ENCODE results near the gene DLG5. TPM values are rescaled to one million over a fixed set of nuclear protein-coding genes. Genes with fewer than 3 reads are reported as not detected.

The DLG5 gene
- total RNA-seq, 2 experiments from 2014 or later: 3.2 to 3.5 TPM

DNA sequence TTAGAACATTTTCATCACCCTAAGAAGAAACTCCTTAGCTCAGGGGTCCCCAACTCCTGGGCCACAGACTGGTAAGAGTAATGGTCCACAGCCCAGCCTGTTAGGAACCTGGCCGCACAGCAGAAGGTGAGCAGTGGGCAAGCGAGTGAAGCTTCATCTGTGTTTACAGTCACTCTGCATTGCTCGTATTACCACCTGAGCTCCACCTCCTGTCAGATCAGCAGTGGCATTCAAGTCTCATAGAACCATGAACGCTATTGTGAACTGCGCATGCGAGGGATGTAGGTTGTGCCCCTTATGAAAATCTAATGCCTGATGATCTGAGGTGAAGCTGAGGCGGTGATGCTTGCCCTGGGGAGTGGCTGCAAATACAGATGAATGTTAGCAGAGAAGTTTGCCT, 37.3 kb upstream of the DLG5 start:
- CTCF ChIA-PET: no interaction called here
- no peak overlapping the region for H3K4me3 Mint-ChIP-seq
- no peak for DNase-seq
- POLR2A ChIA-PET: interaction anchor here (0.6 kb wide), 1 partner anchor 1043 kb away, joined by 3 read pairs; no protein-coding TSS in a partner anchor
- H3K27me3 Mint-ChIP-seq (ENCODE audit: low read depth): peaks cover 2% of the 10 kb centered on the region
- no peak for ATAC-seq
- H3K4me1 Mint-ChIP-seq (ENCODE audit: low read depth): peaks cover 2% of the 10 kb centered on the region
- H3K9me3 Mint-ChIP-seq (ENCODE audit: insufficient read depth): no peaks in the 10 kb centered on the region
- H3K36me3 Mint-ChIP-seq (ENCODE audit: low read depth): no peaks in the 10 kb centered on the region
- no peak overlapping the region for H3K27ac Mint-ChIP-seq

DNA sequence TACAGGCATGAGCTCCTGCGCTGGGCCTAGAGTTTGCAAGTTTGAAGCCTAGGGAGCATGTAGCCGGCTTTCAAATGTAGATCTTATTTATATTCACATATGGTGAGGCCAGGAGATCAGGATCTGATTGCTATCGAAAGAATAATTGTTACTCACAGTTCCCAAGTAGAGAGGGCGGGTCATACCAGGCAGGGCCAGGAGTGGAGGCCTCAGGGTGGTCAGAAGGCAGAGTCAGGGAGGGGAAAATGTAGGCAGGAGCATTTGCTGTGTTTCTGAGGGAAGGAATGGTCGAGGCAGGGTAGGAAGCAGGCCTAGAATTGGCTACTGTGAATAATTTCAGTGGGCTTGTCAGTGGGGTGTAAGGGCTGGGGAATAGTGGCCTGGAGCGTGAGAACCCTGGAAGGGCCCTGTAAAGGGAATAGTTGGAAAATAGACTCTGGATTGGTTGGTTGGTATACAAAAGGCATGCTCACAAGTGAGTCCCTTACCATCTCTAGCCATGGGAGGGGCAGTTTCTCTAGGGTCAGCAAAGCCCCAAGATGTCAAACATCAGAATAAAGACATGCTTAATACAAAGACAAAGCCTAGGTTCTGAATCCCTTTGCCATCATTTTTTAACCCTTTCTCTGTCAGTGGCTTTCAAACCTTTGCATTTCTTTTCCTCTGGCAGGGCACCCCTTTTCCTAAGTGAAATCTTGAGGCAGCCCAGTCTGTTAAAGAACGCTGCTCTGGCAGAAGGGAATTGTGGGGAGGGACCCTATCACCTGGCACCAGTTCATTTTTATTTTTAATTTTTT, 36.0 kb upstream of the DLG5 start:
- no peak for ATAC-seq
- Mint-ChIP-seq H3K36me3 (ENCODE audit: low read depth) (no peaks in the 10 kb centered on the region), H3K9me3 (ENCODE audit: insufficient read depth) (no peaks in the 10 kb centered on the region), H3K27me3 (ENCODE audit: low read depth) (peaks cover 3% of the 10 kb centered on the region), H3K27ac (no peak overlapping the region), H3K4me3 (no peak overlapping the region), H3K4me1 (ENCODE audit: low read depth) (peaks cover 2% of the 10 kb centered on the region)
- POLR2A ChIA-PET: no interaction called here
- CTCF ChIA-PET: no interaction called here
- no peak for DNase-seq

DNA sequence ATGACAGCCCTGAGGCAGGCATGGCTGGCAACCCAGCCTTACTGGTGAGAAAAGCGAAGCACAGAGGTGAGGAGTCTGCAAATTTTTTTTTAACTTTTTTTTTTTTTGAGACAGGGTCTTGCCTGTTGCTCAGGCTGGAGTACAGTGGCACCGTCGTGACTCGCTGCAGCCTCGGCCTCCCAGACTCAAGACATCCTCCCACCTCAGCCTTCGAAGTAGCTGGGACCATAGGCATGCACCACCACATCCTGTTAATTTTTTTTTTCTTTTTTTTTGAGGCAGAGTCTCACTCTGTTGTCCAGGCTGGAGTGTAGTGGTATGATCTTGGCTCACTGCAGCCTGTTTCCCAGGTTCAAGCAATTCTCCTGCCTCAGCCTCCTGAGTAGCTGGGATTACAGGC, 35.1 kb upstream of the DLG5 start:
- Mint-ChIP-seq H3K4me3 (no peak overlapping the region), H3K27me3 (ENCODE audit: low read depth) (peaks cover 3% of the 10 kb centered on the region), H3K4me1 (ENCODE audit: low read depth) (peaks cover 2% of the 10 kb centered on the region), H3K9me3 (ENCODE audit: insufficient read depth) (no peaks in the 10 kb centered on the region), H3K36me3 (ENCODE audit: low read depth) (no peaks in the 10 kb centered on the region), H3K27ac (no peak overlapping the region)
- ChIA-PET POLR2A (no interaction called here), CTCF (no interaction called here)
- no peak for ATAC-seq
- DNase-seq: no peak

DNA sequence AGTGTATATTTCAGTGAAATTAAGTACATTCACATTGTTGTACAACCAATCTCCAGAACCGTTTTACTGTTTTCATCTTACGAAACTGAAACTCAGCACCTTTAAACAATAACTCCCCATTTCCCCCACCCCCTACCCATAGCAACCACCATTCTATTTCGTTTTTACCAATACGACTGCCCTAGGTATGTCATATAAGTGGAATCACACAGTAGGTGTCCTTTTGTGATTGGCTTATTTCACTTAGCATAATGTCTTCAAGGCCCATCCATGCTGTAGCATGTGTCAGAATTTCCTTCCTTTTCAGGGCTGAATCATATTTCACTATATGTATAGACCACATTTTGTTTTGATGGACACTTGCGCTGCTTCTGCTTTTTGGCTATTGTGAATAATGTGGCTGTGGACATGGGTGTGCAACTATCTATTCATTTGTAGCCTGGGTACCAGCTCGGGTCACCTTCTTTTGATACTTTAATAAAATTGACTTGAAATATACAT, 34.3 kb upstream of the DLG5 start:
- ATAC-seq: no peak
- Mint-ChIP-seq H3K27me3 (ENCODE audit: low read depth) (peaks cover 5% of the 10 kb centered on the region), H3K4me3 (no peak overlapping the region), H3K9me3 (ENCODE audit: insufficient read depth) (no peaks in the 10 kb centered on the region), H3K4me1 (ENCODE audit: low read depth) (peaks cover 2% of the 10 kb centered on the region), H3K27ac (no peak overlapping the region), H3K36me3 (ENCODE audit: low read depth) (no peaks in the 10 kb centered on the region)
- DNase-seq: no peak
- ChIA-PET CTCF (no interaction called here), POLR2A (no interaction called here)

DNA sequence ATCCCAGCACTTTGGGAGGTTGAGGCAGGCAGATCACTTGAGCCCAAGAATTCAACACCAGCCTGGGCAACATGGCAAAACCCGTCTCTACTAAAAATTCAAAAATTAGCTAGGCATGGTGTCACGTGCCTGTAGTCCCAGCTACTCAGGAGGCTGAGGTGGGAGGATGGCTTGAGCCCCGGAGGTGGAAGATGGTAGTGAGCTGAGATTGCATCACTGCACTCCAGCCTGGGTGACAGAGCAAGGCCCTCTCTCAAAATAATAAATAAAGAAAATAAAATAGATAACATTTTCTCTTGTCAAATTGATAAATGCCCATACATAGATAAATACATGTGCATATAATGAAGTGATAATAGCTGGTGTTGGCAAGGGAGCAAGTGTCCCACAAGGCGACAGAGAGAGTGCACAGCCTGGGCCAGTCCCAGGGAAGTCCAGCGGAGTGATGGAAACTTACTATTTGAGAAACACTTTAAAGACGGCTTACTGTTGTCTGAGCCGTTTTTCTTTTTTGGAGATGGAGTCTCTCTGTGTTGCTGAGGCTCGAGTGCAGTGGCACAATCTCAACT, 33.4 kb upstream of the DLG5 start:
- Mint-ChIP-seq H3K27ac (no peak overlapping the region), H3K36me3 (ENCODE audit: low read depth) (no peaks in the 10 kb centered on the region), H3K4me1 (ENCODE audit: low read depth) (peaks cover 2% of the 10 kb centered on the region), H3K9me3 (ENCODE audit: insufficient read depth) (no peaks in the 10 kb centered on the region), H3K4me3 (no peak overlapping the region), H3K27me3 (ENCODE audit: low read depth) (peaks cover 6% of the 10 kb centered on the region)
- CTCF ChIA-PET: no interaction called here
- ATAC-seq (no peak), DNase-seq (no peak)
- POLR2A ChIA-PET: no interaction called here

DNA sequence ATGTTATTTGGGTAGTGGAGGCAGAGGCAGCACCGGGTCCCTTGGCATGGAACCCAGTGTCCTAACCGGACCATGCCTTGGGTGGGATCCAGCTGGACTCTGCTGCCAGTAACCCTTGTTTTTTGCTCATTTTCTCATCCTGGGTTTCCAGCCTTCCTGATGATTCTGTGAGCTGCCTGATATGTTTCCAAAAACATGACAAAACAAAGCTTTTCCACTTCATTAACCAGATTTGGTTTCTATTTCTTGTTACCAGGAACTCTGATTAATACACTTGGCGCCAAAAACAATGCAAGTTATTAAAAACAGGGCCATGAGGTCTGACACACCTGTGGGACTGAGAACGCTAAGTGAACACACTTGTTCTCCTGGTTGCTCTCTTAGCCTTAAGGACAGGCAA, 32.8 kb upstream of the DLG5 start:
- Mint-ChIP-seq H3K4me3 (no peak overlapping the region), H3K27me3 (ENCODE audit: low read depth) (peaks cover 6% of the 10 kb centered on the region), H3K27ac (no peak overlapping the region), H3K36me3 (ENCODE audit: low read depth) (no peaks in the 10 kb centered on the region), H3K9me3 (ENCODE audit: insufficient read depth) (no peaks in the 10 kb centered on the region), H3K4me1 (ENCODE audit: low read depth) (peaks cover 2% of the 10 kb centered on the region)
- ATAC-seq (no peak), DNase-seq (no peak)
- ChIA-PET CTCF (no interaction called here), POLR2A (no interaction called here)

DNA sequence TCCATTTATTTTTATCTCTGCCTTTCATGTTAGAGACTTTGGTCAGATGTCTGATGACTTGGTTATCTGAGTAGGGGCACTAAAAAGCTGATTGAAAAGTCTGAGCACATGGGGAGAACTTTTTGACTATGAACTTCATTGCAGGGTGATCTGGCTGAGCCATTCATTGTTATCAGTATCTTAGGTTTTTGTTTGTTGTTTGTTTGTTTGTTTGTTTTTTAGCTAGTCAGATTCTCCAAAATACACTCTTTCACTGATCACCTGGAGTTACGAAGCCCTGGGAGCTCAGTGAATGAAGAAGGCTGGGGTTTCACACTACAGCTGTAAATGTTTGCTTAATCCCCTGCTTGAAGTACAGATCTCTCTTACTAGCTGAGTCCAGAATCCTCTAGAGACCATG, 28.6 kb upstream of the DLG5 start:
- ATAC-seq: no peak
- Mint-ChIP-seq H3K4me1 (ENCODE audit: low read depth) (no peaks in the 10 kb centered on the region), H3K4me3 (no peak overlapping the region), H3K9me3 (ENCODE audit: insufficient read depth) (peaks cover 10% of the 10 kb centered on the region), H3K27ac (no peak overlapping the region), H3K27me3 (ENCODE audit: low read depth) (peaks cover 4% of the 10 kb centered on the region), H3K36me3 (ENCODE audit: low read depth) (peaks cover 2% of the 10 kb centered on the region)
- no peak for DNase-seq
- POLR2A ChIA-PET: no interaction called here
- CTCF ChIA-PET: no interaction called here

DNA sequence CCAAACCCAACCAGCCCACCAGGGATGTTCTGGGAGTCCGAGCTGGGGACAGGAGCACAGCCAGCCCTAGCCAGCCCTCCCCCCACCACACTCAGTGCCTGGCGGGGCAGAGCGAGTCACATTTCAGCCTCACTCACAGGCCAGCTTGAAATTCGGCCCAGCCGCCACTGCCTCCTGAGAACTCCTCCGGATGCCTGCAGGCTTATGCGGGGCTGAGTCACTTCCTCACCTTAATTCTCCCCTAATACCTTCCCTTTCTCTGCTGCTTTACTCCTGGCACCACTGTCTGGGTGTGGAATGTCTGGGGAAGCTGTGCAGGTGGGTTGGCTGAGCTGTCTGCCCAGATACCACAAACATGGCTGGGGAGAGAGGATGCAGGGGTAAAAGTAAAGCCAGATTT, 22.6 kb upstream of the DLG5 start:
- CTCF ChIA-PET: no interaction called here
- POLR2A ChIA-PET: no interaction called here
- H3K36me3 Mint-ChIP-seq (ENCODE audit: low read depth): peaks cover 2% of the 10 kb centered on the region
- ATAC-seq (no peak), DNase-seq (no peak)
- H3K4me1 Mint-ChIP-seq (ENCODE audit: low read depth): peaks cover 3% of the 10 kb centered on the region
- peaks cover 12% of the 10 kb centered on the region for H3K27me3 Mint-ChIP-seq (ENCODE audit: low read depth)
- H3K27ac Mint-ChIP-seq: no peak overlapping the region
- H3K9me3 Mint-ChIP-seq (ENCODE audit: insufficient read depth): peaks cover 10% of the 10 kb centered on the region
- H3K4me3 Mint-ChIP-seq: no peak overlapping the region

DNA sequence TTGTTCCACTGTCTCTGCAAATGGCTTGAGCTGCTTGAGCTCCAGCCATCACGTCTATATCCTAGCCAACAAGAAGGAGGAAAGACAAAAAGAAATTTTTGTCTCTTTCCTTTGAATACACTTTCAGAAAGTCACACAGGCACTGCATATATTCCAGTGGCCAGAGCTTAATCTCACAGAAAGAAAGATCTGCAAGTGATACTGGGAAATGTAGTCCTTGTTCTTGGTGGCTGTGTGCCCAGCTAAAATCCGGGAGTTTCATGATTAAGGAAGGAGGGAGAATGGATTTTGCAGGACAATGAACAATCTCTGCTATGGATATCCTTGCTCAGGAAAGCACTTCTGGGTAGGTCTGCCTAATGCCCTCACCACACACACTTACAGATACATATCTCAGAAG, 19.5 kb upstream of the DLG5 start:
- no peak overlapping the region for H3K27ac Mint-ChIP-seq
- H3K4me3 Mint-ChIP-seq: no peak overlapping the region

DNA sequence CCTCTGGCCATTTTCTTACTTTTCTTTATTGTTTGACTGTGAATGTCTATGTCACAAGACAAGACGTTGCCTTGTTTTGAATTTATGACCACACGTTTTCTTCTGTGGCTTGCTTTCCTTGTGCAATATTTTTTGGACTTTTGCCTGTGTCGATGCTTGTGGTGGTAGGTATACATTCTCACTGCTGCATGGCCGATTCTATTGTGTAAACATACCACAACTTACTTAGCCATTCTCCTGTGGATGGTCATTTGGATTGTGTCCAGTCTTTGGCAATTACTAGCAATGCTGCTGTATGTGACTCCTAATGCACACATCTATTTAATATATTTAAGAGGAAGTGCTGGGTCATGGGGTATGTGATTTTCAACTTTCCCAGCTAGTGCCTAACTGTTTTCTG, 18.0 kb upstream of the DLG5 start:
- CTCF ChIA-PET: no interaction called here
- ATAC-seq (no peak), DNase-seq (no peak)
- Mint-ChIP-seq H3K4me1 (ENCODE audit: low read depth) (peaks cover 3% of the 10 kb centered on the region), H3K9me3 (ENCODE audit: insufficient read depth) (no peaks in the 10 kb centered on the region), H3K36me3 (ENCODE audit: low read depth) (no peaks in the 10 kb centered on the region), H3K27ac (no peak overlapping the region), H3K4me3 (no peak overlapping the region), H3K27me3 (ENCODE audit: low read depth) (peaks cover 9% of the 10 kb centered on the region)
- POLR2A ChIA-PET: no interaction called here

More for the DNA sequence above, 19.5 kb upstream of the DLG5 start:
- no peak for ATAC-seq
- no peak for DNase-seq
- POLR2A ChIA-PET: no interaction called here
- Mint-ChIP-seq H3K9me3 (ENCODE audit: insufficient read depth) (peaks cover 4% of the 10 kb centered on the region), H3K27me3 (ENCODE audit: low read depth) (peaks cover 12% of the 10 kb centered on the region), H3K36me3 (ENCODE audit: low read depth) (peaks cover 2% of the 10 kb centered on the region), H3K4me1 (ENCODE audit: low read depth) (peaks cover 3% of the 10 kb centered on the region)
- CTCF ChIA-PET: no interaction called here

DNA sequence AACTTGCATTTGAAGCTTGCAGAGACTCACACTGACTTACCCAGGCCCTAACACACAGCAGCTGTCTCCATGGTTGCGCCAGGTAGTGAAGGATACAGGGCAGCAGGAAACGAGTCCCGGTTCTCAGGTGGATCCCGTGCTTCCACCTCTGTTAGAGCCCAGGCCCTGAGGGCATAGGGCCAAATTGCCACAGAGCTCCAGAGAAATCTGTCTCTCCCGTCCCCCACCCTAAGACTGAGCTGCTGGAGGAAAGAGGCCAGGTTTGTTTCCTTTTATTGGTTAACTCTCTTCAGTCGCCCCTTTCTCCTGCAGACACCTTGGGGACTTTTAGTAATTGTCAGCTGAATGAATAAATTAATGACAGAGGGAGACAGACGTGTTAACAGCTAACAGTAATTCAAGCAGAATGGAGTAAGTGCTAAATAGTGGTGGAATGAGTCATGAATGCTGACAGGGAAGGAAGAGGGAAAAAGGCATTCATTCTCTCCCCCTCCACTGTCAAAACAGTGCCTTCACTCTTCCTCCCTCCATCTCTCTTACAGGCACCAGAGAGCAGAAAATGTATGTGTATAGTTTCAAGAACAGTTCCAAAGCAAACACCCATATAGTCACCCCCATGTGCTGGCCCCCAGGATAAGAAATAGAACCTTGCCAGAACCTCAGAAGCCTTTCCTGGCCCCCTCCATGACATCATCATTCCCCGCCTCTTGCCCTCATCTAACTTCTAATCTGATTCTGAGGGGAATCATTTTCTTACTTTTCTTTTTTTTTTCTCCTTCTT, 16.8 kb upstream of the DLG5 start:
- no peak overlapping the region for H3K27ac Mint-ChIP-seq
- DNase-seq (no peak), ATAC-seq (no peak)
- no peaks in the 10 kb centered on the region for H3K4me1 Mint-ChIP-seq (ENCODE audit: low read depth)
- H3K36me3 Mint-ChIP-seq (ENCODE audit: low read depth): no peaks in the 10 kb centered on the region
- no peak overlapping the region for H3K4me3 Mint-ChIP-seq
- CTCF ChIA-PET: no interaction called here
- no peaks in the 10 kb centered on the region for H3K9me3 Mint-ChIP-seq (ENCODE audit: insufficient read depth)
- peaks cover 5% of the 10 kb centered on the region for H3K27me3 Mint-ChIP-seq (ENCODE audit: low read depth)
- POLR2A ChIA-PET: no interaction called here

DNA sequence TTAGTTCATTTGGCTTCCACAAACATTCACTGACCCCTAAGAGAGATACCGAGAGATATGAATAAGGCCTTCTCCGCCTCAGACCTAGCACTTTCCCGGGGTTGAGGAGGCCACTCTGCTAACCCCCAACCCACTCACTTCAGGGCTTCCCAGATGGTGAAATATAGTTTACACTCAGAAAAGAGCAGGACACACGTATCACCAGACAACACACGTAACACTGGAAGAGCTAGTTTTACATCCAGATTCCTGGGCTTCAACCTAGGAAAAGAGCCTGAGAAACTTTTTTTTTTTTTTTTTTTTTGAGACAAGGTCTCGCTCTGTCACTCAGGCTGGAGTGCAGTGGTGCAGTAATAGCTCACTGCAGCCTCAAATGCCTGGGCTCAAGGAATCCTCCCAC, 15.2 kb upstream of the DLG5 start:
- POLR2A ChIA-PET: no interaction called here
- no peak for ATAC-seq
- H3K9me3 Mint-ChIP-seq (ENCODE audit: insufficient read depth): no peaks in the 10 kb centered on the region

More for the DNA sequence above, 15.2 kb upstream of the DLG5 start:
- Mint-ChIP-seq H3K27ac (no peak overlapping the region), H3K4me1 (ENCODE audit: low read depth) (no peaks in the 10 kb centered on the region), H3K36me3 (ENCODE audit: low read depth) (no peaks in the 10 kb centered on the region), H3K4me3 (no peak overlapping the region), H3K27me3 (ENCODE audit: low read depth) (peaks cover 5% of the 10 kb centered on the region)
- CTCF ChIA-PET: no interaction called here
- no peak for DNase-seq

All from activated CD8-positive, alpha-beta T cell treated with anti-CD3 and anti-CD28 coated beads, Interleukin-2, amount 10 ng/mL, durations not matched to agents 7 days and 5 days (primary cell).